GM21619 (cell line): ENCODE results near the gene IL16.
"Not testable (repeated sequence)": the region's sequence is repeated elsewhere in the genome, so short reads cannot be mapped to it uniquely, and the experiment has no call there.

ENCODE experiments used
- ATAC-seq: cut with Tn5 transposase; IDR thresholded peaks from one replicate; pipeline ENCODE4 v1.9.1; 2021; ENCODE audit not compliant: unreplicated experiment

IL16 gene

DNA sequence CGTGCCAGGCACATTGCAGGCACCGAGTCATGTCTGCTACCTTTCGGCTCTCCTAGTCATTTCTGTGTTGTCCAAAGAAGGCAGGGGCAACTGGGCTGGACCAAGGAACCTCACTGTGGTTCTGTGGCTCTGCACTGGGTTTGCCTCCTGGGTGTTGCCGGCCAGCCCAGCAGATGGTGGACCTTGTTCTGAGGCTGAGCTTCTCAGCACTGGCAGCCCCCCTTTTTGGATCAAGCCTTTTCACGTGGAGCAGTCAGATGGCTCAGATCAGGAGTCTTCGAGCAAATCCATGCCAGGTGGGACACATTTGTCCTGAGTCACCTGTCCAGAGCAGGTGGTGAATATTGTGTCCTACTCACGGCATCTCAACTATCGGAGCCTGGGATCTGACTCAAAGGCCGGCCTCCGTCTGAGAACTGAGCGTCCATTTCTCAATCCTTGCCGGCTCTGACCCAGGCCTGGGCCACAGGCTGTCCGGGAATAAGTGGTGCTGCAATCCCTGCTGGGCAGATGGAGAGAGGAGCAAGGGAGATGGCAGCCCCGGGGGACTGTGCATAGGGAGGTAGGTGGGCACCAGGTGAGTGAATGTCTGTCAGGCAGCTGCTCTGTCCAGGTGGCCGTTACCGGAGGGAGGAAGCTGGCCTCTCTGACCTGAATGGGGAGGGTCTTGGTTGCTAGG, at the start of gene IL16:
Gene IL16 (plus strand): TSS at position 304 of the 679 bp plus-strand sequence. CDS start 28,521 bp downstream, outside the sequence.
- no peak for ATAC-seq

- ATAC-seq, result no peak
These were observed 45.3 kb upstream of the IL16 start for GRCh38 chr15:81151389-81151788.

- ATAC-seq, result no peak
These were observed 44.3 kb upstream of the IL16 start for GRCh38 chr15:81152339-81152738.

DNA sequence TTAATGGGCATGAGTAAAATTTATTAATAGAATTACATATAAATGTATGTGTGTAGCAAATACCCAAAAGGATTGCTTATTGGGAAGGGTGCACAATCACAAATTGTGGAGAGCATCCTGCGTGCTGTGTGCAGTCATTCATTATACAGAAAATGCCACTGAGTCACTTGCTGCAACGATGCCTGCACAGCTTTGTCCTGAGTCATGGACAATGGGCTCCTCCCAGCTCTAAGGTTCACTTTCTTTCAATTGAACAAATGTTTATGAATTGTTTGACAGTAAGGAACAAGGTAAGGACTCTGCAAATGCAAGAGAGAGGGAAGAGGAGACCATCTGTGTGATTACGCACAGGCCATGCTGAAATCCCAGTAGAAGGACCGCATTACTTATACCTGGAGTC, 43.9 kb upstream of the IL16 start:
- ATAC-seq, result no peak

DNA sequence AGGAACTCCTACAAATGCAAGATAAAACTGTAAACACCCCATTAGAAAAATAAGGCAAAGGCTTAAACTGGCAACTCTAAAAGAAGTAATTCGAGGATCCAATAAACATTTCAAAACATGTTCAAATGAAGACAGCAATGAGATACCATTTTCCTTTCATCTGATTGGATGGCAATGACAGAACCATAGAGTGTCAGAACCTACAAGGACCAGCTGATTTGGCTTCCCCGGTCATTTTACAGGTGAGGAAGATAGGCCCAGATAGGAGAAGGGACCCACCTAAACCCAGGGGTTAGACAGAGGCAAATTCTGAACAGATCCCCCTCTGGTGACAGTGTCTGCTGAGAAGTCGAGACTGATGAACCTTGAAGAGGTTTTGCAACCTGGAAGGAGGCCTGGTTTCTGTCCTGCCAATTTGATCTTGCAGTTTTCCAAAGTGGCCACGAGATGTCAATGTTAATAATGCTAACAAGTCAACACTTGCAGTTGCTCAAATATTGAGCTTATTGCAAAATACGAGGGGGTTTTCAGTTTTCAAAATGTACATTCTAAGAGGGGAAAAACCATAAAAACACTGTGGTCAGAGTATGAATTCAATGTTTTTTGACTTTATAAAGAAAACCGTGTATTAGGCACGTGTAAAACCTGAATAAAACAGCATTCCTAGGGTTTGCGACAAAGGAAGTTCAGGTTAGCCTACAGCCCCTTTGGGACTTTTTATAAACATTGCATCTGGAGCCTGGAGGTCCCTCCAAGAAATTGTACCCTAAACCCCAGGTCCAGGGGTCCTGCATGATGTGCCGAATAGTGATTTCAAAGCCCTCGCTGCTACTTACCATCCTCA, 41.1 kb upstream of the IL16 start:
- ATAC-seq, result no peak

DNA sequence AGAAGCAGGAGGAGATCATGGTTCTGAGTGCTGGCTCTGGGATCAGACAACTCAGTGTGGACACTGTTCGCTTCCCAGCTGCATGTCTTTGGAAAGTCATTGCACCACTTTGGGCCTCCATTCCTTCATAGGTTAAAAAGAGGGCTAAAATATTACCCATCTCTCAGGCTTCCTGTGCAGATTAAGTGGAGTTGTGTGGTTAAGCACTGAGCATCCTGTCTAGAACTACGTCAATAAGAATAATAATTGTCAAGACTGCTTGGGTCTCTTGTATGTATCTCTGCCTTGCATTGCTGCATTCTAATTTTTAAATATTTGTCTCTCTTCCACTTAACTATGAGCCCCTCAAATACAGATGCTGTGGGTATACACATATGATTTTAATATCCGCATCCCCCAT, 40.4 kb upstream of the IL16 start:
- no peak for ATAC-seq

DNA sequence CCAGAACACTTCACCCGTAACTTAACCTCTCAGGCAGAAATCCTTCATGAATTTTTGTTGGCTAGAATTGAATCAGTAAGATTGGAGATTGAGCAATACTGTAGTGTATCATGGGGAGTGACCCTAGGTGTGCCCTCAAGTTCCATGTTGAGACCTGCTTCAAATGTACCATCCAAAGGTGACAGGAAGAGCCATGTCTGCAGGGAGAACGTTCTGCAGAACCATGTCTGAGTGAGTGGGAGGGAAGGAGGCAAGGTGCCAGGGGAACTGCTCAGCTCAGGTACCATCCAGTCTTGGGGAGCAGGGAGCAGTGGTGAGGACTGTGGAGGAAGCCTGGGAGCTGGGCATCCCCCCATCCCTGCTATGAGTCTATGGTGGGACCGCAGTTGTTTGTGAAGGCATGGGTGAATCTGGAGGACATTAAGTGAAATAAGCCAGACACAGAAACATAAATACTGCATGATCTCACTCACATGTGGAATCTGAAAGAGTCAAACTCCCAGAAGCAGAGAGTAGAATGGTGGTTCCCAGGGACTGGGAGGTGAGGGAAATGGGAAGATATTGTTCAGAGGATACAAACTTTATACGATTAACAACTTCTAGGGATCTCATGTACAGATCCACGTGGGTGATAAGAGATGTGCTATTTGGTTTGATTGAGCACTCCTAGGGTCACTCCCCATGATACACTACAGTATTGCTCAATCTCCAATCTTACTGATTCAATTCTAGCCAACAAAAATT, 39.3 kb upstream of the IL16 start:
- ATAC-seq, result no peak

GRCh38 chr15:81157939-81158223, 38.8 kb upstream of the IL16 start:
- no peak for ATAC-seq

GRCh38 chr15:81158561-81158960, 38.1 kb upstream of the IL16 start:
- not testable (repeated sequence) for ATAC-seq

DNA sequence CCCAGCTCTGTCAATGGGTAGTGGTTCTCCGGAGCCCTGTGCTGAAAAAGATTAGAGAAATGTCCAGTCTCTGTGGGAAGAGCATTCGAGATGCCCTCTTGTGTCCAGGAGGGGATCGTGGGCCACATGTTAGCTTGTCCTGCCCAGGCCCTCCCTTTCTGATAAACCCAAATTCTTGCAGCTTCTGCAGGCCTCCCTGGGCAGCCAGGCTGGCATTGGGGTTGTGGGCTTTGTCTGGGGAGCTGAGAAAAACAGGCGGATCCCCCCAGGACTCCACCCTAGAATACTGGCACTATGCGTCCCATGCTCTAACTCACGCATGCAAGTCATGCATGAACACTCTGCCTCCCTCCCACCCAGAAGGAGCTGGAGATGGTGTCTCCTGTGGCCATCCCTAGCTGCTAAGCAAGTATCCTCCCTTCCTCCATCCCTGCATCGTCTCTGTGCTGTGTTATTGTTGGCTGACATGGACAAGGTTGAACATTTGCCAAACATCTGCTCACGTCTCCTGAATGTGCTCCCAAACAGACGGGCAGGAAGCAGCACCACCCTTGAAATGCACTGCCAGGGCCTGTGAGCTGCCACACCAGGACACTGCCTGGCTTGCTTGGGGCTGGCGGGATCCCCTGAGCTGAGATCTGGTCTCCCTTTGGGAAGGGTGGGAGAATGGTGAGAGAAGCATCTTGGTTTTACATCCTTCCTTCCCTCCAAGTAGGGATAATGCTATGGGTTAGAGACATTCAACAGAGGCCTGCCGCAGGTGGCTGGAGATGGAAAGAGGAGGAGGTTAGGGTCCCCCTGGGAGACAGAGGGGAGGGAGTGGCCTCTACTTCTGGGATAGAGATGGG, 36.1 kb upstream of the IL16 start:
- ATAC-seq, result no peak

GRCh38 chr15:81161160-81161673, 35.5 kb upstream of the IL16 start:
- ATAC-seq, result no peak

GRCh38 chr15:81161851-81162250, 34.8 kb upstream of the IL16 start:
- ATAC-seq, result no peak

GRCh38 chr15:81163961-81164800, 32.5 kb upstream of the IL16 start:
- no peak for ATAC-seq

- ATAC-seq, result no peak
These were observed 31.1 kb upstream of the IL16 start for GRCh38 chr15:81165535-81165934.

GRCh38 chr15:81166636-81167305, 29.9 kb upstream of the IL16 start:
- no peak for ATAC-seq

- no peak for ATAC-seq
These were observed 28.6 kb upstream of the IL16 start for GRCh38 chr15:81168131-81168526.

GRCh38 chr15:81168644-81169043, 28.0 kb upstream of the IL16 start:
- no peak for ATAC-seq

GRCh38 chr15:81170511-81170910, 26.2 kb upstream of the IL16 start:
- ATAC-seq, result no peak

DNA sequence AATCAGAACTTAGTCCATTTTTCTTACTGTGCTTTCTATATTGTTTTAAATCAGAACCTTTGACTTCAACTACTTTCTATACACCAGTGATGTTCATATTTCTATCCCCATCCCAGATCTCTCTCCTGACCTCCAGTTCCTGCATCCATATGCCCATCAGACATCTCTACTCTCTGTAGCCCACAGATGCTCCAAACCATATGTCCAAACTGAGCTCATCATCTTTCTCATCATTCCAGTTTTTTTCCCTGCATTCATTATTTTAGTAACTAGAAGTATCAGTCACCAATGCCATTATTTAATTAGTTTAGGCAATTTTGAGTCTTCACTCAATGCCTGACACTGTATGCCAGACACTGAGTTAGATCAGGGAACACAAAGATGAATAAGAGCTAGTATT, 25.4 kb upstream of the IL16 start:
- ATAC-seq, result no peak
